HG02885 (cell line): ENCODE data around the gene TMEM254.
"Not testable (repeated sequence)": the region's sequence is repeated elsewhere in the genome, so short reads cannot be mapped to it uniquely, and the experiment has no call there.

Experiments
- ATAC-seq: cut with Tn5 transposase; IDR thresholded peaks from one replicate; pipeline ENCODE4 v1.9.1; 2021; ENCODE audit warnings: mild to moderate bottlenecking; ENCODE audit not compliant: unreplicated experiment, poor library complexity

TMEM254 gene

DNA sequence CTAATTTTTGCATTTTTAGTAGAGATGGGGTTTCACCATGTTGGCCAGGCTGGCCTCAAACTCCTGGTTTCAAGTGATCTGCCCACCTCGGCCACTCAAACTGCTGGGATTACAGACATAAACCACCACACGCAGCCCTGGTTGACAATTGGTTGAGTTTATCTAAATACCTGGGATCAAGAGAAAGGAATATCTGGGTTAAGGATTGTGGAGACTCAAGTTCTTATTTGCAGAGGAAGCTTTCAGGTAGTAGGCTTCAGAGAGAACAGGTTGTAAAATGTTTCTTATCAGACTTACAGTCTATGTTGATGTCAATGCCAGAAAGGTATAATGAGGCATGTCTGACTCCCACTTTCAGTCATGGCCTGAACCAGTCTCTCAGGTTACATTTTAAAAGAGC is 5.9 kb upstream of the TMEM254 start:
- no peak for ATAC-seq

DNA sequence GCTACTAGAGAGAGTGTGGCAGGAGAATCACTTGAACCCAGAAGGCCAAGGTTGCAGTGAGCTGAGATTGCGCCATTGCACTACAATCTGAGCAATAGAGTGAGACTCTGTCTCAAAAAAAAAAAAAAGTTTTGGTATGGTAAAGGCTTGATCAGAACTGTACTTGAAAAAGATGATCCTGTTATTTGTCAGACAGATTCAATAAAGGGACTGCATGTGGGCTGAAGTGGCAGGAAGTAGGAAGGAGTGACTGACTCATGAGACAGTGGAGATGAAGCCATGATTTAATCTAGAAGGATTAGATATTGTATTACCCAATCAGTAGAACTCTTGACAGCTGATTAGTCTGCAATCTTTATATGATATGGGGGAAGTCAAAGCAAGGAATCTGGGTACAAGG is 2.7 kb upstream of the TMEM254 start:
- no peak for ATAC-seq

DNA sequence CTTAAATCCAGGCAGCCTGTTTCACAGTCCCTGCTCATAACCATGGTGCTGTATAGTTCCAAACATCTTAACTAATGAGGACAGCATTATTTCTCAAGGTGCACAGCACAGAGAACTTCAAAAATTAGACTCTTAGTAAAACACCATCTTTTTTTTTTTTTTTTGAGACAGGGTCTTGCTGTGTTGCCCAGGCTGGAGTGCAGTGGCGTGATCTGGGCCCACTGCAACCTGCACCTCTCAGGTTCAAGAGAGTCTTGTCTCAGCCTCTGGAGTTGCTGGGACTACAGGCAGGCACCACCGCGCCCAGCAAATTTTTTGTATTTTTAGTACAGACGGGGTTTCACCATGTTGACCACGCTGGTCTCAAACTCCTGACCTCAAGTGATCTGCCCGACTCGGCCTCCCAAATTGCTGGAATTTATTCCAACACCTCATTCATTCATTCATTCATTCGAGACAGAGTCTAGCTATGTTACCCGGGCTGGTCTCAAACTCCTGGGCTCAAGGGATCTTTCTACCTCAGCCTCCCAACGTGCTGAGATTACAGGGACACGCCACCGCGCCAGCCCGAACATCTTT is 507 bp upstream of the TMEM254 start:
- no peak for ATAC-seq

DNA sequence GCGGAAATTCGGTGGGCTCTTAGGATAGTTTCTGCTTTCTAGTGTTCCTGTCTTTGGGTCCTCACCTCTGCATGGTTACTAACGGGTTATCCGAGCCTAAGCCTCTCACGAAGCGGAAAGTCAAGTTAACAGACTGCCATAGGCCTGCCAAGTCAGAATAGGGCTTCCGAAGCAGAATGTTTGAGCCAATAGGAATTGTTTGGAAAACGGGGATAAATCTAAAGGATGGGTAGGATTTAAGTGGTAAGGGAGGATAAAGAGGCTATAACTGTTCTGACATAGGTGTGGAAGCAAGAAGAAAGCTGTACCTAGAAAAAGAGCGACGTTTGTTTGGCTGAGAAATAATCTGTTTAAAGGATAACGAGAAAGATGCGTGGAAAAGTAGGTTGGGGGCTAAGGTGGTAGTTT is 851 bp downstream of the TMEM254 start:
- no peak for ATAC-seq

DNA sequence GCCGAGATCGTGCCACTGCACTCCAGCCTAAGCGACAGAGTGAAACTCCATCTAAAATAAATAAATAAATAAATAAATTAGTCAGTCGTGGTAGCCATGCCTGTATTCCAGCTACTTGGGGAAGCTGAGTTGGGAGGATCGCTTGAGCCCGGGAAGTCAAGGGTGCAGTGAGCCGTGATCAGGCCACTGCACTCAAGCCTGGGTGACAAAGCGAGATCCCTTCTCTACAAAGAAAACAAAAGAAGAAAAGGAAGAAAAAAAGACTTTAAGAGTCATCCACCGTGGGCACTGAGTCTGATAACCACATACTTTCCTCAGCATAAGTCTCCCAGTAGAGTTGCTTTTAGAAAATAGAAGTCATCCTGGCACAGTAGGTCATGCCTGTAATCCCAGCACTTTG is 2.6 kb downstream of the TMEM254 start:
- no peak for ATAC-seq

DNA sequence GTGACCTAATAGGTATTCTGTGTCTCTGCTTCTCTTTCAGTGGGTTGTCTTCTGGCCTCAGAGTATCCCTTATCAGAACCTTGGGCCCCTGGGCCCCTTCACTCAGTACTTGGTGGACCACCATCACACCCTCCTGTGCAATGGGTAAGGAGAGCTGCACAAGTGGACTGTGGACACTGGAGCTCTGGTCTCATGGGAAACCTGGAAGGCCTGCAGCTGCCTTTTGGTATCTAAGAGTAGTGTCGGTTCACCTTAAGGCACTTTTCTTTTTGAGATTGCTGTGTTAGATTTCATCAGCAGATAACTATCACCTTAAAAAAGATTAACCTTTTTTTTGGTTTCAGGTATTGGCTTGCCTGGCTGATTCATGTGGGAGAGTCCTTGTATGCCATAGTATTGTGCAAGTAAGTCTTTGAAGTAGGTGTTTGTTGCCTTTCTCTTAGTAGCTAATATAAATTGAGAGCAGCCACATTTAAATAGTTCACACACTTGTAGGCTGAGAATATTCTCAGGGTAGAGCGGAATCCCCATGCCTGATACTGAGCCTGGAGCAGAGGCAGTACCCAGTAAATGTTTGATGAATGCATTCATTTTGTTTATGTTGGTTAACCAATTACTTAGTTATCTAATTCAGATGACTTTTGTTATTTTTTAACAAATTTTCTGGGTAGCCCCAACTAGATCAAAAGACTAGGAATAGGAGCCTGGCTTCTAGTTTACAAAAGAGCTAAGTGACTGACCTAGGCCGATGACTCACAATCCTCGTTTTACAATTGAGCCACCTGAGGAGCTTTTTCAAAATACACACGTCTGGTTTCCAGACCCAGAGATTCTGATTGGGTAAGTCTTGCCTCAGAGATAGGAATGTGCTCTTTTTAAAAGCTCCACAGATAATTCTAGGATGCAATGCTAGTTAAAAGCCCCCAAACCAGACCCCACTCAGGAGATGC is 3.6 kb downstream of the TMEM254 start:
- no peak for ATAC-seq

DNA sequence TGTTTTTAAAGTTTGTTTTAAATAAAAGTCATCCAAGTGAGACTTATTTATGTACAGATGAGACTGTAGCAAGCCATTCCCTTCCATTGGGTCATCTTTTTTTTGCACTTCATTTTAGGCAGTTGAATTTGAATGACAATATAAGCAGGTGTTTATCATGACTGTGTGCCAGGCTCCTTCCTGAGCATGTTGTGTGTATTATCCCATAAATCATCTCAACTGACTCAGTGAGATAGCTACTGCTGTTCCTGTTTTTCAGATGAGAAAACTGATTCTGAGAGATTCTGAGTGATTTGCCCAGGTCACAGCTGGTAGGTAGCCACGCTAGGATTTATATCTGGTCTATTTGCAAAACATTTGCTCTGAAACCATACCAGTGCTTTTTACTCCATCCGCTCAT is 11.7 kb downstream of the TMEM254 start:
- no peak for ATAC-seq

DNA sequence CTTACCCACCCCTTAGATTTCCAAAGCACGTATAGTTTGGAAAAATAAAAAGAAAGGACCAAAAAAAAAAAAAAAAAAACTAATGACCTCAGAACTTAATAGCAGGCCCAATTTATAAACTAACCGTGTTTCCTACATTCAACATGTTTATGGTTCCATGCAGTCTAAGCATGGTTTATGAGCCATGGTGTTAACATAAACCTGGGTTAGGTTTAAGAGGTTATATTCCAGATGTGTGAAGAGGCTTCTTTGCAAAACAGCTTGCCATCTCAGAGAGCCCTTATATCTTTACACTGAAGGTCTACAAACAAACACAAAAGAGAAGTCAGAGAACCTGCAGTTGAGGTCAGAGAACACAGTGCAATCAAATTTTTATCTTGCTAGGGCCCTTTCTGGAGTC is 15.8 kb downstream of the TMEM254 start:
- ATAC-seq = no peak

DNA sequence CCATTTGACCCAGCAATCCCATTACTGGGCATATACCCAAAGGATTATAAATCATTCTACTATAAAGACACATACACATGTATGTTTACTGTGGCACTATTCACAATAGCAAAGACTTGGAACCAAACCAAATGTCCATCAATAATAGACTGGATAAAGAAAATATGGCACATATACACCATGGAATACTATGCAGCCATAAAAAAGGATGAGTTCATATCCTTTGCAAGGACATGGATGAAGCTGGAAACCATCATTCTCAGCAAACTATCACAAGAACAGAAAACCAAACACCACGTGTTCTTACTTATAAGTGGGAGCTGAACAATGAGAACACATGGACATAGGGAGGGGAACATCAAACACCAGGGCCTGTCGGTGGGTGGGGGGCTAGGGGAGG is 19.8 kb downstream of the TMEM254 start:
- ATAC-seq = not testable (repeated sequence)

DNA sequence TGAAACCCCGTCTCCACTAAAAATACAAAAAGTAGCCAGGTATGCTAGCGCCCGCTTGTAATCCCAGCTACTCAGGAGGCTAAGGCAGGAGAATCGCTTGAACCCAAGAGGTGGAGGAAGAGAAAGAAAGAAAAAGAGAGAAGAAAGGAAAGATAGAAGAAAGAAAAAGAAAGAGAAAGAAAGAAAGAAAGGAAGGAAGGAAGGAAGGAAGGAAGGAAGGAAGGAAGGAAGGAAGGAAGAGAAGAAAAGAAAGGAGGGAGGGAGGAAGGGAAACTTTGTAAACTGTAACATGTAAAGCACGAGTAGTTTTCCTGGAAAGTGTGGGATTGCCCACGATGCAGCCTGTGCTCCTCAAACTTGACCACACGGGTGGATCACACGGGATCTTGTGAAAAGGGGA is 20.8 kb downstream of the TMEM254 start:
- not testable (repeated sequence) for ATAC-seq

DNA sequence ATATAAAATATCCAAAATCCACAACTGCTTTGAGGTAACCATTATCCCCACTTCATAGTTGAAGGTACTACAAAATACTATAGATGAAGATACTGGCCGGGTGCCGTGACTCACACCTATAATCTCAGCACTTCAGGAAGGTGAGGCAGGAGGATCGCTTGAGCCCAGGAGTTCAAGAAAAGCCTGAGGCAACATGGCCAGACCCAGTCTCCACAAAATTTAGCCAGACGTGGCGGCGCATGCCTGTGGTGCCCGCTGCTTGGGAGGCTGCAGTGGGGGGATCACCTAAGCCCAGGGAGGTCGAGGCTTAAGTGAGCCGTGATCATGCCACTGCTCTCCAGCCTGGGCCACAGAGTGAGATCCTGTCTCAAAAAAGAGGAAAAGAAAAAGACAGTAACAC is 21.7 kb downstream of the TMEM254 start:
- ATAC-seq = no peak

DNA sequence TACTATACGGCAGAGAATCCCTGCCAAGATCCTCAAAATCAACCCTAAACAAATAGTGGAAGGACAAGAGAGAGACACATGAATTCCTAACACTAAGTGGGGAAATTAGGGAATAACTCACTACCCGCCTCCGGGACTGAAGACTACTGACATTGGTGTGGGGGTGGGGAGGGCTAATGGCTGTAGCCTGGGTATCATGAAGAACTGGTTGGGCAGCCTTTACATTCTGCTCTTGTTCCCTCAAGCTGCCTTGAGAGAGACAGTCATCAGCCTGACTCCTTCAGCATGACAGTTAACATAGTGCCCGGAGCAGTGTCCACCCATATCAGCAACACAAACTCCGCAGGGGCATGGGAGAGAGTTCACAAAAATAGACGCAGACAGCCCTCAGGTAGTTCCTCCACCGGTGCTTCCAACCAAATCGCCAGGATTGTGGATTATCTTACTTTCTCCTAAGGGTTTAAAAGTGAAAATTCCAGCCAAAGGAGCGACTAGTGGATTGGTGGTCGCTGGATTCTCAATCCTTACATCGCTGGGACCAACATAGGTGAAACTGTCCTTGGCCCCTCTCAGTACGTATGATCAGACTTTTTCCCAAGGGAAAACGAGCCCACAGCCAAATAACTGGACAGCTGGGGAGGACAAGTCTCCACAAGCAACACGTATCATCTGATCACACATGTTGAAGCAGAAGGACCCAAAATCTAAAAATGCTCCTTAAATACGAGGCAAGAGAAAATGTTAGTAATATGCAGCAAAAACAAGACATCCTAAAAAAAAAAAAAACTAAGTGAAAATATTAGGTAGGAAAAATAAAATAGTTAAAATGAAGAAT is 22.6 kb downstream of the TMEM254 start:
- ATAC-seq = no peak

DNA sequence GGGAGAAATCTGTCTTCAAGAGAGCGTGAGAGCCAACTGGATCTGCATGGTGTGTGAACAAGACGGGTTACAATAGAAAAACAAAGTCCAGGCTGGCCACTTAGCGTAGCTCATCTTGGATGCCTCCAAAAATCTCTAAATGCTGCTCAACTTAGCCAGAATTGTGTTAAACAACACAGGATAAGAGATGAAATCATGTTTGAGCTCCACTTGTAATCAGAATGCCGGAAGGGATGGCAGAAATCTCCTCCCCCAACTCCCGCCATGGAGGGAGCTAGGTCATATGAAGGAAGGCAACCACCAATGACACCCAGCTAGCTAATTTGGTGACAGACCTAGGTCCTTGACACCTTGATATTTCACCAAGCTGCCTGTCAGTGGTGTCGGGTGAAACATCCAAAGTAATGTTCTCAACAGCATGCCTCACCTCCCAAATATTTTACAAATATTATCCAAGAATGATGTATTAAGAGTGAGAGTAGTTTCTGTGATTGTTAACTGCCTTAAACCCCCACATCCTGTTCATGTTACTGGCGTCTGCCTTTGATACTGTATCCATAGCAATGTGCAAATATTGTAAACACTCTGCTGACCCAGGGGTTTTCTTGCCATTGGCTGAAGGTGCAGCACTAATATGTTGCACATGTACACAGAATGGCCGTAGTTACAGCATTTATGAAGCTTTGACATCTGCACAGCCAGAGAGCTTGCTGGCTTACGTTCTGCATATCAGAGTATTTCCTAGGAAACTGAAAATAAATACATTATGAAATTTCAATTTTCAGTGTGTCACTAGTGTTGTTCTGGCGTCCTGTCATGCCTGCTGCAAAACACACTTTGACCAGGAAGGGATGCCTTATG is 25.8 kb downstream of the TMEM254 start:
- peak; percentile 74 for ATAC-seq

DNA sequence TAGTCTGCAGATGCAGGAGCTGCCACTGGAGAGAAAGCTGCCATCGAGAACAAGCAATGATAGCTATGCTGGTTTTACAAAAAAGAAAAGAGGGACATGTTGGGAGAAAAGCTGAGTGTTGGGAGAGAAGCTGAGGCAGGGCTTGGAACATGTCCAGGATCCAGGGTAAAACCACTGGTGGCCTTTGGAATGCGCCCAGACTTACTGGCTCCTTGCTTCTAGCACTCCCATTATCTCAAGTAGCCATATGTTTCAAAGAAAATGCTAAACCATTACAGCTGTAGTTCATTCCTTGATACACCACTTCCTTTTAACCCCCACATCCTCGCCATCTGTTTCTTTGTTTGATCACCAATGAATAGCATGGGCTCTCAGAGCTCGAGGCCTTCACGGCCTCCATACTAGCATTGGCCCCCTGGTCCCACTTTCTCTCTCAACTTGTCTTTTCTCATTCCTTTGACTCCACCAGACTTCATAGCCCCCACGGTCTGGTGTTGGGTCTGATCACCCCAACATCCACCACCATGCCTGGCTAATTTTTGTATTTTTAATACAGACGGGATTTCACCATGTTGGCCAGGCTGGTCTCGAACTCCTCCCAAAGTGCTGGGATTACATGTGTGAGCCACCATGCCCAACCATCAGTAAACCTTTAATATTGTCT is 30.2 kb downstream of the TMEM254 start:
- no peak for ATAC-seq

DNA sequence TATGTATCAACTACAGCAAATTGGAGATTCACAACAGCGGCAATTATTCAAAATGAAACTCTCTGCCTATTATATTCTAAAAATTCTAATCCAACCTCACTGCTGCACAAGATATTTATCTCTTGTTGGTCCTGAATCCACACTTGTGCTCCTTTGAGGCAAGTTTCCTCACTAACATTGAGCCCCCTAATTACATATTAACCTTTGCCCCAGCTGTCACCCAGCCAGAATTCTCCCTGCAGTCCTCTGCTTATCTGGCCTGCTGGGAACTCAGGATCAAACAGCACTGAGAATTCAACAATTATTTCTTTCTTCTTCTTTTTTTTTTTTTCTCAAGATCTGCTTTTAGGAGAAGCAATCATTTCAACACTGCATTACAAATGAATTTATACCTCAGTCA is 32.5 kb downstream of the TMEM254 start:
- no peak for ATAC-seq

DNA sequence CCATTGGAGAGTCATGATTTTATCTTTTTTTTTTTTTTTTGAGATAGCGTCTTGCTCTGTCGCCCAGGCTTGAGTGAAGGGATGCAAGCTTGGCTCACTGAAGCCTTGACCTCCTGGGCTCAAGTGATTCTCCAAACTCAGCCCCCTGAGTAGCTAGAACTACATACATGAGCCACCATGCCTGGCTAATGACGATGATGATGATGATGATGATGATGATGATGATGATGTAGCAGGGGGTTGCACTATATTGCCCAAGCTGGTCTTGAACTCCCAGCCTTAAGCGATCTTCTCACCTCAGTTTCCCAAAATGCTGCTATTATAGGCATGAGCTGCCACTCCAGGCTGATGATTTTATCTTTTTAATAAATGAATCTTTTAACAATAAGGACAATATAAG is 40.2 kb downstream of the TMEM254 start:
- no peak for ATAC-seq

DNA sequence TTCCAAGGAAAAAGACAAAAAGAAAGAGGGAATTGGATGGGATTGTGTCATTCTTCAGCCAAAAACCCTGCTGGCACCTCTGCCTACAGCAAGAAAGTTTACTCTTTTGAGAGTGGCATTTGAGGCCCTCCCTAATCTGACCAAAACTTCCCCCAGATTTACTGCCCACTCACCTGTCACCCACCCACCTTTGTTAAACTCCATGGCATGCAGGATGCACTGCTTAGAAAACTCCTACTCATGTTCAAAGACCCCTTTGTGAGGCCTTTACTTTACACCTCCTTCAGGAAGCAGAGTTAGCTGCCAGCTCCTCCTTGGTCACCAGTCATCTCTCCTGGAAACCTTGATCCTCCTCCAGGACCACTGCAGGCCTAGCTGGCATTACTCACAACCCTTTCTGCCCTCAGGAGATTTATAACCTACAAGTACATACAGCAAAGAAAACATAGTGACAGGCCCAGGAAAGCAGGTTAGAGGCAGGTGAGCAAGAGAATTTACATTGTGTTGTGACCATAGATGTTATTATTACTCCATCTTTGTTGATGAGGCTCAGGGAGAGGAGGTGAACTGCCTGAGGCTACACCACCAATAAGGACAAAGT is 43.7 kb downstream of the TMEM254 start:
- ATAC-seq = no peak

DNA sequence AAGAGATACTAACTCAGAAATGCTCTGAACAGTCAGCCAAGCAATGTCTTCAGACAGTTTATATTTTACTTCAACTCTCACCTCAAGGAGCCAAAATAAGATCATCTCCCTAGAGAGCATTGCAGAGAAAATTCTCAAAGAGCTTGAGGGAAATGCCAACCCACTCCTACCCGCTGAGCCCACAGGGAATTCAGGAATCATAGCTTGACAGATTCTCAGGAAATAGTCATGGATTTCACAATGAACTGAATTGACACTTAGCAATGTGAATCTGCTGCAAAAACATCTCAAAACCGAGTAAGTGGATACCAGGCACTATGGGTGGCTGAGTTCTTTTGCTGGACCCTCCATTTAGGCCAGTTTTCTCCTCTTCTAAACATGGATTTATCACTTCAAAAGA is 44.3 kb downstream of the TMEM254 start:
- ATAC-seq = no peak

DNA sequence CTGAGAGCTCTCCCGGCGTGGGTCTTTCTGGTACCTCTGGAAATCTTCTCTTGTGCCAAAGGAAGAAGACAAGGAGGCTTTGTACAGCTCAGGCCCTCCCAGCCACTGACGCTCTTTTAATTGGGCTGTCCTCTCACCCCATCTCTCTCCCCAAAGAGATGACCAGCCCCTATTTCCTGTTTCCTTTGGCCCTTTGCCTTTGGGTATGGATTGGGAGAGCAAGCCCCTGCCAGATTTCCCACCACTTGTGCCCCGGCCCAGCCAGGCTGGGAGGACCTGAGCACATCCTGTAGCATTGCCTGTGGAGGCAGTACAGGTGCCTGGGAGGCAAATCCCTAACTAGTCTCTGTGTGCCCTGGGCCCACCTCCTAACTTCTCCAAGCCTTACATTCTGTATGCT is 48.4 kb downstream of the TMEM254 start:
- ATAC-seq = no peak
